ENCODE measurements around the gene LYZ.

LYZ gene

GRCh38 chr12:69339999-69340398, 8.2 kb upstream of the LYZ start:
- DNase-seq = no peak

- DNase-seq = no peak
Measured at GRCh38 chr12:69341328-69341727, 6.9 kb upstream of the LYZ start.

GRCh38 chr12:69342421-69342820, 5.8 kb upstream of the LYZ start:
- DNase-seq = no peak

GRCh38 chr12:69343357-69343756, 4.8 kb upstream of the LYZ start:
- no peak for DNase-seq

- DNase-seq = no peak
Measured at GRCh38 chr12:69343885-69344612, 4.1 kb upstream of the LYZ start.

- DNase-seq = no peak
Measured at GRCh38 chr12:69345077-69345476, 3.1 kb upstream of the LYZ start.

GRCh38 chr12:69345742-69346141, 2.4 kb upstream of the LYZ start:
- DNase-seq = no peak

GRCh38 chr12:69350002-69350626, 1.9 kb downstream of the LYZ start:
- DNase-seq = no peak

GRCh38 chr12:69350777-69351176, 2.6 kb downstream of the LYZ start:
- no peak for DNase-seq

- no peak for DNase-seq
Measured at GRCh38 chr12:69351462-69352236, 3.5 kb downstream of the LYZ start.

GRCh38 chr12:69352904-69353303, 4.7 kb downstream of the LYZ start:
- DNase-seq = no peak

GRCh38 chr12:69354172-69354555, 6.0 kb downstream of the LYZ start:
- no peak for DNase-seq

- DNase-seq = no peak
Measured at GRCh38 chr12:69354556-69355187, 6.5 kb downstream of the LYZ start.

GRCh38 chr12:69355363-69356028, 7.3 kb downstream of the LYZ start:
- no peak for DNase-seq

- DNase-seq = peak; percentile 89
Measured at GRCh38 chr12:69359531-69360347, 11.6 kb downstream of the LYZ start, which contains the start of gene YEATS4. Gene YEATS4 (plus strand): TSS chr12:69359743. CDS start chr12:69359973, 230 bp downstream.

GRCh38 chr12:69360348-69360672, 12.1 kb downstream of the LYZ start:
- DNase-seq = no peak

- no peak for DNase-seq
Measured at GRCh38 chr12:69366796-69367195, 18.6 kb downstream of the LYZ start.

- no peak for DNase-seq
Measured at GRCh38 chr12:69368171-69368570, 20.0 kb downstream of the LYZ start.

GRCh38 chr12:69383074-69383473, 34.9 kb downstream of the LYZ start:
- DNase-seq = no peak

GRCh38 chr12:69385038-69385437, 36.9 kb downstream of the LYZ start:
- no peak for DNase-seq

GRCh38 chr12:69386921-69387320, 38.7 kb downstream of the LYZ start:
- DNase-seq = no peak

GRCh38 chr12:69388371-69388770, 40.2 kb downstream of the LYZ start:
- no peak for DNase-seq

Measured in left hindlimb (tissue), 1 donor.